Mesothelial cell of epicardium (in vitro differentiated cells): ENCODE measurements around the gene SPAAR. TPM values are rescaled to one million over a fixed set of nuclear protein-coding genes. Genes with fewer than 3 reads are reported as not detected.

Experiments used
- DNase-seq, 2 experiments: peaks; one replicate each; pipeline ENCODE4 v3.0.0; 2021; ENCODE audit warnings: low spot score in 2 of 2; ENCODE audit not compliant: unreplicated experiment in 2 of 2
- H3K27ac Mint-ChIP-seq: 2 replicates; pipeline ENCODE4 v1.8.0; 2021; ENCODE audit warnings: mixed read lengths
- H3K27me3 Mint-ChIP-seq: 2 replicates; pipeline ENCODE4 v1.8.0; 2021; ENCODE audit warnings: low read depth, mixed read lengths
- H3K36me3 Mint-ChIP-seq: 2 replicates; pipeline ENCODE4 v1.8.0; 2021; ENCODE audit warnings: mixed read lengths
- H3K4me1 Mint-ChIP-seq: 2 replicates; pipeline ENCODE4 v1.8.0; 2021; ENCODE audit warnings: mixed read lengths
- H3K4me3 Mint-ChIP-seq: 2 replicates; pipeline ENCODE4 v1.8.0; 2021; ENCODE audit warnings: mild to moderate bottlenecking, moderate library complexity, mixed read lengths
- H3K9me3 Mint-ChIP-seq: 2 replicates; pipeline ENCODE4 v1.8.0; 2021; ENCODE audit warnings: mixed read lengths
- total RNA-seq: library from RNA; stranded (reverse); gene quantifications from 3 replicates; pipeline ENCODE4 v1.2.1, GENCODE V29; 2021
- TF ChIP-seq, protein P1 (sequence below): fragments of 200-600 bp; sonication (generic); IDR thresholded peaks from one replicate; pipeline ENCODE4 v1.5.0; 2021; ENCODE audit warnings: antibody characterized with exemption; ENCODE audit not compliant: unreplicated experiment

The SPAAR gene
- total RNA-seq, 1 donor from 2014 or later, result 0.47 TPM

DNA sequence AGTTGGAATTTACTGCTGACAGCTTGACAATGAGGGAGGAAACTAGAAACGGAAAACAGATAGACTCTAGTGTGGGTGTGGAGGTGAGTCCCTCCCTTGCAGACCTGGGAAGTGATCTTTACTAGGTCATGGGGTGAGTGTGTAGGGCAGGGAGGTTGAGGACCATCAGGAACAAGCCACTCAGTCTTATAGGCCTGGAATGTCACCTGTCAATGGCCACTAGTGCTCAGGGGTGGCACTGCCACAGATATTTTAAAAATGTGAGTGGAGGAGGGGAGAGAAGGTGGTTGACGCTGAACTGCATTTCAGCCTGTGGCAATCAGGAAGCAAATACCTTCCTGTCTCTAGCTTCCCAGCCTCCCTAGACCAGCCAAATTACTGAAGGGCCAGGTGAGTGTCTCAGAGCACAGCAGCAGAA lies 39.6 kb downstream of the SPAAR start:
- H3K27ac Mint-ChIP-seq, result peak overlapping the region; percentile 39
- TF ChIP-seq, protein P1, sequence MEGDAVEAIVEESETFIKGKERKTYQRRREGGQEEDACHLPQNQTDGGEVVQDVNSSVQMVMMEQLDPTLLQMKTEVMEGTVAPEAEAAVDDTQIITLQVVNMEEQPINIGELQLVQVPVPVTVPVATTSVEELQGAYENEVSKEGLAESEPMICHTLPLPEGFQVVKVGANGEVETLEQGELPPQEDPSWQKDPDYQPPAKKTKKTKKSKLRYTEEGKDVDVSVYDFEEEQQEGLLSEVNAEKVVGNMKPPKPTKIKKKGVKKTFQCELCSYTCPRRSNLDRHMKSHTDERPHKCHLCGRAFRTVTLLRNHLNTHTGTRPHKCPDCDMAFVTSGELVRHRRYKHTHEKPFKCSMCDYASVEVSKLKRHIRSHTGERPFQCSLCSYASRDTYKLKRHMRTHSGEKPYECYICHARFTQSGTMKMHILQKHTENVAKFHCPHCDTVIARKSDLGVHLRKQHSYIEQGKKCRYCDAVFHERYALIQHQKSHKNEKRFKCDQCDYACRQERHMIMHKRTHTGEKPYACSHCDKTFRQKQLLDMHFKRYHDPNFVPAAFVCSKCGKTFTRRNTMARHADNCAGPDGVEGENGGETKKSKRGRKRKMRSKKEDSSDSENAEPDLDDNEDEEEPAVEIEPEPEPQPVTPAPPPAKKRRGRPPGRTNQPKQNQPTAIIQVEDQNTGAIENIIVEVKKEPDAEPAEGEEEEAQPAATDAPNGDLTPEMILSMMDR, result no peak
- no peaks in the 10 kb centered on the region for H3K36me3 Mint-ChIP-seq
- no peak for DNase-seq
- peaks cover 19% of the 10 kb centered on the region for H3K4me1 Mint-ChIP-seq
- peaks cover 26% of the 10 kb centered on the region for H3K27me3 Mint-ChIP-seq
- no peak overlapping the region for H3K4me3 Mint-ChIP-seq
- no peaks in the 10 kb centered on the region for H3K9me3 Mint-ChIP-seq

DNA sequence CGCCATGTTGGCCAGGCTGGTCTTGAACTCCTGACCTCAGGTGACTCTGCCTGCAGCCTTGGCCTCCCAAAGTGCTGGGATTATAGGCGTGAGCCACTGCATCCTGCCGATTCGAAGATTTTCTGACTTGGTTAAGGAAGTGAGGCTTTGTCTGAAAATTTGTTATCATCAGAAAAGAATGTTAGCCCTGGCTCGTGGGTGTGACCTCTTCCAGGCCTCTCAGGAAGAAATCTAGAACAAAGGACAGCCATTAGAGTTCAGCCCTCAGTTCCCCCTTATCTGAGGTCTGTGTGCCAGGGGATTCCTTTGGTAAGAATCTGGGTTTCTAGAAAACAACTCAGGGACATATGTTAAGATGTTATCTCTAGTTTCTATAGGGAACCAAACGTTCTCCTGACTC lies 42.4 kb downstream of the SPAAR start:
- H3K4me3 Mint-ChIP-seq, result no peak overlapping the region
- DNase-seq, result no peak
- no peaks in the 10 kb centered on the region for H3K36me3 Mint-ChIP-seq
- TF ChIP-seq, protein P1, result no peak
- peaks cover 11% of the 10 kb centered on the region for H3K4me1 Mint-ChIP-seq
- H3K27ac Mint-ChIP-seq, result no peak overlapping the region
- H3K27me3 Mint-ChIP-seq, result peaks cover 31% of the 10 kb centered on the region
- no peaks in the 10 kb centered on the region for H3K9me3 Mint-ChIP-seq

DNA sequence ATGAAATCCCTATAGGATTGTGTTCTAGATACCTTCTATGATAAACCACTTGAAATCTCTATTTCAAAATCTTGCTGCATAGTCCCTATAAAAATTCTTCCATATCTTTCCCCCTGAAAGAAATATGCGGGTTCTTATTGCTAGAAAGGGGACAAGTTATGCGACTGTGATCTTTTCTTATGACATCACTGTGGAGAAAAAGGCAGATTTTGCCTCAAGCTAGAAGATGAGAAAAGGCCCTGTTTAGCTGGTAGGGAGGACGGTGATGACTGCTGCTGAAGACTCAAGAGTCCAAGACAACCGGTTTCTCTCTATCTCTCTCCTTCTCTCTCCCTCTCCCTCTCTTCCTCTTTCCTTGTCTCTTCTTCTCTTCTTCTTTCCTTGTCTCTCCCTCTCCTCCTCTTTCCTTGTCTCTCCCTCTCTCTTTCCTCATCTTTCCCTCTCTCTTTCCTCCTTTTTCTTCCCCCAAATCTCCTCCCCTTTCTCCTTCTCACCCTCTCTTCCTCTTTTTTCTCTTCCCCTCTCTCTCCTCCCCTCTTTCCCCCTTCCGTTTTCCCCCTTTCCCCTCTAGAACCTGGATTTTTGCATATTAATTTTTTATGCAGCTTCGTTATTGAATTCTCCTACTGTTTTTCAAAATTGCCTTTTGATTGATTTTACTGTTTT lies 43.4 kb downstream of the SPAAR start:
- Mint-ChIP-seq H3K9me3 (no peaks in the 10 kb centered on the region), H3K36me3 (no peaks in the 10 kb centered on the region), H3K4me1 (peaks cover 11% of the 10 kb centered on the region), H3K27ac (no peak overlapping the region), H3K27me3 (peaks cover 40% of the 10 kb centered on the region), H3K4me3 (no peak overlapping the region)
- DNase-seq, result no peak
- TF ChIP-seq, protein P1, result no peak

DNA sequence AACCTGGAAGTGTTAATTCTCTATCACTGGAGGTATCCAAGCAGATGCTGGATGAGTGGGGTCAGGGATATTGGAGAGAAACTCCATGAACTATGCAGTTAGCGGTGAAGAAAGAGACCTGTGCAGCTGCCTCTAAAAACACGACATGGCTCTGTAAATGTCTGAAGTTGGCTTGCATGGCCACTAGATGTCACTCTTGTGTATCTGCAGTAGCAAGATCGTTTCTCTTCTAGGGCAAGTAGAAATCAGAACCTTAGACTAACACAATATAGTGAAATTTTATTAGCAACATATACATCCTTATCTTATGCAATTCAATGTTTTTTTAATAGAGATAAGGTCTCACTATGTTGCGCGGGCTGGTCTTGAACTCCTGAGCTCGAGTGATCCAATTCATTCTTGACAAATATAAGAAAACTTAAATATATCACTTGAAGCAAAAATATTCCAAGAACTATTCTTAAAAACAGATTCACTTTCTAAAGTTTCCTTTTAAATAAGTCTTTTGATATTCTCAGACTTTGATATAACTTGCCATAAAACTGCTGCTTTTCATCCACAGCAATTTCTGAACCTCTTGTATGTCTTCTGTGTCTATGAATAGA lies 45.8 kb downstream of the SPAAR start:
- DNase-seq, result peak in 1 of 2 experiments; percentile 48
- peaks cover 57% of the 10 kb centered on the region for H3K27me3 Mint-ChIP-seq

DNA sequence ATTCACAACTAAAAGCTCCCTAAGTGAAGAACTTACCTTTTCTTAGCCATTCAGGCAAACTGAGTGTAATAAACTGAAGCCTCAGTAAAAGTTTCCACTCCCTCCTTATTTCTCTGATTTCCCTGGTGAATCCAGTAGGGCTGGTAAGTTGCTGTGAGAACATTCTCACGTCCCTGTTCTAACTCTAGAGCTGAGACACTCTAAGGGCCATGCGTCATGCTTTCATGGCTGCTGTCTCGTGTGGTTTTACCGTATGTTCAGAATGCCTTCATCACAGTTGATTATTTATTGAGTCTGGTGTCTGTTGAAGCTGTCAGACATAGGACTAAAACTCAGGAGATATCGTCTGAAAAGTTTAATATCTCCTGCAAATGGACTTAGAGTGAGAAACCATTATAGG lies 47.4 kb downstream of the SPAAR start:
- Mint-ChIP-seq H3K4me3 (no peak overlapping the region), H3K36me3 (no peaks in the 10 kb centered on the region), H3K9me3 (no peaks in the 10 kb centered on the region), H3K4me1 (no peaks in the 10 kb centered on the region), H3K27ac (no peak overlapping the region), H3K27me3 (peaks cover 71% of the 10 kb centered on the region)
- TF ChIP-seq, protein P1, result no peak
- no peak for DNase-seq

More for the DNA sequence above, 45.8 kb downstream of the SPAAR start:
- H3K9me3 Mint-ChIP-seq, result no peaks in the 10 kb centered on the region
- TF ChIP-seq, protein P1, result peak; percentile 57
- H3K4me1 Mint-ChIP-seq, result no peaks in the 10 kb centered on the region
- H3K36me3 Mint-ChIP-seq, result no peaks in the 10 kb centered on the region
- no peak overlapping the region for H3K4me3 Mint-ChIP-seq
- no peak overlapping the region for H3K27ac Mint-ChIP-seq
